OCI-LY3 (cell line): Measurements from ENCODE around the gene TGFBR3L.

Experiments used
- H2AFZ ChIP-seq: fragments of 200-600, 300-600 bp; shearing (Covaris generic); 2 replicates; pipeline ENCODE4 v1.6.0; 2014; ENCODE audit warnings: antibody characterized with exemption, low read depth, low read length
- H3K27ac ChIP-seq: fragments of 200-600, 300-600 bp; sonication (generic); 2 replicates; pipeline ENCODE4 v1.5.1; 2014; ENCODE audit warnings: mild to moderate bottlenecking, low read length, moderate library complexity, mixed read lengths
- H3K27me3 ChIP-seq: fragments of 200-600, 300-600 bp; sonication (generic); 2 replicates; pipeline ENCODE4 v1.6.1; 2014; ENCODE audit warnings: low read depth, low read length, mixed read lengths
- H3K36me3 ChIP-seq: fragments of 200-600, 300-600 bp; sonication (generic); replicated peaks from 2 replicates; pipeline ENCODE3; 2014; ENCODE audit warnings: low read depth, low read length, mixed read lengths
- H3K4me1 ChIP-seq: fragments of 300-600, 200-600 bp; sonication (generic); 2 replicates; pipeline ENCODE4 v1.6.1; 2014; ENCODE audit warnings: low read length, mixed read lengths
- H3K4me2 ChIP-seq: fragments of 200-600, 300-600 bp; sonication (generic); 2 replicates; pipeline ENCODE4 v1.6.1; 2014; ENCODE audit warnings: low read length, mixed read lengths
- H3K4me3 ChIP-seq: fragments of 300-600, 200-600 bp; sonication (generic); 2 replicates; pipeline ENCODE4 v1.5.1; 2014; ENCODE audit warnings: antibody characterized with exemption, mild to moderate bottlenecking, low read length, moderate library complexity
- H3K79me2 ChIP-seq: fragments of 300-600, 200-600 bp; shearing (Covaris generic); 2 replicates; pipeline ENCODE4 v1.6.1; 2014; ENCODE audit warnings: mild to moderate bottlenecking, low read length, mixed read lengths
- H3K9ac ChIP-seq: fragments of 300-600, 200-600 bp; shearing (Covaris generic); 2 replicates; pipeline ENCODE4 v1.6.0; 2014; ENCODE audit warnings: mild to moderate bottlenecking, low read length, moderate library complexity
- H3K9me3 ChIP-seq: fragments of 200-600, 300-600 bp; shearing (Covaris generic); 2 replicates; pipeline ENCODE4 v1.6.1; 2014; ENCODE audit warnings: low read length, mixed read lengths; ENCODE audit not compliant: insufficient read depth
- H4K20me1 ChIP-seq: fragments of 200-600, 300-600 bp; sonication (generic); 2 replicates; pipeline ENCODE4 v1.6.1; 2016; ENCODE audit warnings: low read length, mixed read lengths; ENCODE audit not compliant: insufficient read depth
- CTCF ChIP-seq: fragments of 200-600, 300-600 bp; sonication (generic); IDR thresholded peaks from 2 replicates; pipeline ENCODE4 v1.5.1; 2014; ENCODE audit warnings: antibody characterized with exemption, low read length, low read depth
- EZH2phosphoT487 ChIP-seq: fragments of 200-600 bp; shearing (Covaris generic); IDR thresholded peaks from 2 replicates; pipeline ENCODE4 v1.6.1; 2018; ENCODE audit warnings: antibody characterized with exemption, mixed run types, low read depth

The TGFBR3L gene

GRCh38 chr19:7926021-7926726 lies 11.5 kb downstream of the TGFBR3L start, which contains the start of gene CTXN1:
CTXN1 (minus strand) TSS chr19:7926135; CDS start chr19:7925538, 597 bp downstream.
- H3K27ac ChIP-seq = no peak within 1 kb of the TSS
- no peak within 1 kb of the TSS for H3K4me3 ChIP-seq
- H2AFZ ChIP-seq = no peak within 1 kb of the TSS

GRCh38 chr19:7926727-7927604 lies 12.3 kb downstream of the TGFBR3L start:
- H2AFZ ChIP-seq = no peak overlapping the region
- no peaks in the 10 kb centered on the region for H3K27me3 ChIP-seq
- H3K4me2 ChIP-seq = no peak overlapping the region
- TF ChIP-seq EZH2phosphoT487 (no peak), CTCF (no peak)
- no peaks in the 10 kb centered on the region for H4K20me1 ChIP-seq
- no peak overlapping the region for H3K4me3 ChIP-seq
- H3K36me3 ChIP-seq = peaks cover 34% of the 10 kb centered on the region
- no peaks in the 10 kb centered on the region for H3K79me2 ChIP-seq
- no peaks in the 10 kb centered on the region for H3K4me1 ChIP-seq
- no peak overlapping the region for H3K27ac ChIP-seq
- H3K9ac ChIP-seq = no peak overlapping the region
- H3K9me3 ChIP-seq = no peaks in the 10 kb centered on the region

More at GRCh38 chr19:7926021-7926726, 11.5 kb downstream of the TGFBR3L start, which contains the start of gene CTXN1:
- Histone ChIP-seq H3K36me3 (peaks cover 29% of the 10 kb centered on the region), H3K4me2 (no peak within 1 kb of the TSS), H3K27me3 (no peaks in the 10 kb centered on the region), H3K79me2 (no peaks in the 10 kb centered on the region), H3K9ac (no peak within 1 kb of the TSS), H4K20me1 (peaks cover 5% of the 10 kb centered on the region; the same call in 1 of the 2 replicates), H3K4me1 (peaks cover 5% of the 10 kb centered on the region), H3K9me3 (no peaks in the 10 kb centered on the region)
- TF ChIP-seq CTCF (no peak), EZH2phosphoT487 (no peak)

GRCh38 chr19:7927605-7928333 lies 13.1 kb downstream of the TGFBR3L start:
- H2AFZ ChIP-seq = no peak overlapping the region
- no peaks in the 10 kb centered on the region for H3K27me3 ChIP-seq
- no peak overlapping the region for H3K9ac ChIP-seq
- H3K9me3 ChIP-seq = no peaks in the 10 kb centered on the region
- H4K20me1 ChIP-seq = no peaks in the 10 kb centered on the region
- H3K4me1 ChIP-seq = no peaks in the 10 kb centered on the region
- TF ChIP-seq EZH2phosphoT487 (no peak), CTCF (no peak)
- no peak overlapping the region for H3K27ac ChIP-seq
- H3K79me2 ChIP-seq = no peaks in the 10 kb centered on the region
- H3K4me2 ChIP-seq = no peak overlapping the region
- H3K4me3 ChIP-seq = no peak overlapping the region
- peaks cover 36% of the 10 kb centered on the region for H3K36me3 ChIP-seq

- Histone ChIP-seq H3K9ac (no peak overlapping the region), H3K9me3 (no peaks in the 10 kb centered on the region), H3K4me3 (no peak overlapping the region), H3K27ac (no peak overlapping the region), H4K20me1 (0 out of 2 replicates have a peak, but pooled peaks cover under 1% of the 10 kb centered on the region), H2AFZ (no peak overlapping the region), H3K4me1 (no peaks in the 10 kb centered on the region), H3K4me2 (no peak overlapping the region), H3K27me3 (no peaks in the 10 kb centered on the region), H3K36me3 (peaks cover 39% of the 10 kb centered on the region), H3K79me2 (no peaks in the 10 kb centered on the region)
- TF ChIP-seq CTCF = no peak
- no peak for TF ChIP-seq EZH2phosphoT487
These were observed 13.7 kb downstream of the TGFBR3L start for GRCh38 chr19:7928334-7928706.
